Stromal cell of bone marrow (primary cell): ENCODE results near the gene TMC1.
"Not testable (repeated sequence)": the region's sequence is repeated elsewhere in the genome, so short reads cannot be mapped to it uniquely, and the experiment has no call there.

Source experiments
- DNase-seq: peaks from one replicate; pipeline ENCODE4 v3.0.0-alpha.2; 2012; ENCODE audit warnings: low read depth

TMC1 gene

GRCh38 chr9:72772661-72773060, 251.3 kb downstream of the TMC1 start:
- DNase-seq: no peak

GRCh38 chr9:72773570-72773969, 252.2 kb downstream of the TMC1 start:
- DNase-seq: no peak

- DNase-seq: no peak
Measured at GRCh38 chr9:72775570-72775969, 254.2 kb downstream of the TMC1 start.

- DNase-seq: peak; percentile 5
Measured at GRCh38 chr9:72779614-72780013, 258.2 kb downstream of the TMC1 start.

GRCh38 chr9:72786948-72787347, 265.5 kb downstream of the TMC1 start:
- no peak for DNase-seq

GRCh38 chr9:72788966-72789735, 267.7 kb downstream of the TMC1 start:
- no peak for DNase-seq

GRCh38 chr9:72789885-72790284, 268.5 kb downstream of the TMC1 start:
- no peak for DNase-seq

- DNase-seq: no peak
Measured at GRCh38 chr9:72790989-72791388, 269.6 kb downstream of the TMC1 start.

GRCh38 chr9:72791436-72791835, 270.0 kb downstream of the TMC1 start:
- no peak for DNase-seq

GRCh38 chr9:72794946-72795345, 273.5 kb downstream of the TMC1 start:
- no peak for DNase-seq

GRCh38 chr9:72800328-72800994, 279.1 kb downstream of the TMC1 start:
- DNase-seq: no peak

- no peak for DNase-seq
Measured at GRCh38 chr9:72805238-72805637, 283.8 kb downstream of the TMC1 start.

GRCh38 chr9:72806313-72806809, 285.0 kb downstream of the TMC1 start:
- DNase-seq: not testable (repeated sequence)

- DNase-seq: no peak
Measured at GRCh38 chr9:72807765-72808445, 286.5 kb downstream of the TMC1 start.

- DNase-seq: no peak
Measured at GRCh38 chr9:72808446-72808768, 287.0 kb downstream of the TMC1 start.

GRCh38 chr9:72809586-72809985, 288.2 kb downstream of the TMC1 start:
- peak; percentile 38 for DNase-seq

- no peak for DNase-seq
Measured at GRCh38 chr9:72812559-72813111, 291.2 kb downstream of the TMC1 start.

- DNase-seq: no peak
Measured at GRCh38 chr9:72813544-72813943, 292.1 kb downstream of the TMC1 start.

- DNase-seq: no peak
Measured at GRCh38 chr9:72814083-72814597, 292.7 kb downstream of the TMC1 start.

- DNase-seq: no peak
Measured at GRCh38 chr9:72816666-72817065, 295.3 kb downstream of the TMC1 start.

GRCh38 chr9:72817413-72817812, 296.0 kb downstream of the TMC1 start:
- DNase-seq: no peak

- DNase-seq: no peak
Measured at GRCh38 chr9:72818385-72818784, 297.0 kb downstream of the TMC1 start.

GRCh38 chr9:72823971-72824370, 302.6 kb downstream of the TMC1 start:
- no peak for DNase-seq
